ENCODE measurements around the gene TUSC1. TPM values are rescaled to one million over a fixed set of nuclear protein-coding genes. Genes with fewer than 3 reads are reported as not detected.

TUSC1 gene
- total and polyA plus RNA-seq, 4 donors = 9.2 to 15.7 (median 11.7) TPM

GRCh38 chr9:25716220-25716872 lies 38.1 kb upstream of the TUSC1 start:
- no peak overlapping the region for H3K4me3 ChIP-seq
- H3K9me3 ChIP-seq (ENCODE audit: control insufficient read depth in 4 of 4, insufficient read depth in 3 of 4, low read length in 3 of 4) = no peaks in the 10 kb centered on the region
- ATAC-seq (ENCODE audit: insufficient read depth, low FRiP score) (no peak), DNase-seq (peak; percentile 54 to 87 (median 76))
- H3K4me1 ChIP-seq (ENCODE audit: control insufficient read depth in 5 of 5, insufficient read depth in 5 of 5, low read length in 5 of 5) = no peaks in the 10 kb centered on the region
- TF ChIP-seq, protein P1, sequence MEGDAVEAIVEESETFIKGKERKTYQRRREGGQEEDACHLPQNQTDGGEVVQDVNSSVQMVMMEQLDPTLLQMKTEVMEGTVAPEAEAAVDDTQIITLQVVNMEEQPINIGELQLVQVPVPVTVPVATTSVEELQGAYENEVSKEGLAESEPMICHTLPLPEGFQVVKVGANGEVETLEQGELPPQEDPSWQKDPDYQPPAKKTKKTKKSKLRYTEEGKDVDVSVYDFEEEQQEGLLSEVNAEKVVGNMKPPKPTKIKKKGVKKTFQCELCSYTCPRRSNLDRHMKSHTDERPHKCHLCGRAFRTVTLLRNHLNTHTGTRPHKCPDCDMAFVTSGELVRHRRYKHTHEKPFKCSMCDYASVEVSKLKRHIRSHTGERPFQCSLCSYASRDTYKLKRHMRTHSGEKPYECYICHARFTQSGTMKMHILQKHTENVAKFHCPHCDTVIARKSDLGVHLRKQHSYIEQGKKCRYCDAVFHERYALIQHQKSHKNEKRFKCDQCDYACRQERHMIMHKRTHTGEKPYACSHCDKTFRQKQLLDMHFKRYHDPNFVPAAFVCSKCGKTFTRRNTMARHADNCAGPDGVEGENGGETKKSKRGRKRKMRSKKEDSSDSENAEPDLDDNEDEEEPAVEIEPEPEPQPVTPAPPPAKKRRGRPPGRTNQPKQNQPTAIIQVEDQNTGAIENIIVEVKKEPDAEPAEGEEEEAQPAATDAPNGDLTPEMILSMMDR (IDR thresholded peaks at IDR 0.05; ENCODE audit: control extremely low read depth, extremely low read depth) = no peak
- no peak overlapping the region for H3K9ac ChIP-seq (ENCODE audit: insufficient read depth in 1 of 2, low read length in 2 of 2)
- H3K36me3 ChIP-seq (ENCODE audit: control insufficient read depth in 4 of 4, insufficient read depth in 4 of 4, low read length in 4 of 4) = no peaks in the 10 kb centered on the region
- H3K27ac ChIP-seq (ENCODE audit: low read depth in 1 of 2, low read length in 1 of 2) = no peak overlapping the region
- 55 to 57% methylated on average over 6 of the region's 6 CpGs for WGBS, 2 donors
- H3K27me3 ChIP-seq (ENCODE audit: control insufficient read depth in 3 of 3, insufficient read depth in 3 of 3, low read length in 2 of 3) = no peaks in the 10 kb centered on the region

- no peak for DNase-seq
- H3K9me3 ChIP-seq (ENCODE audit: control insufficient read depth in 4 of 4, insufficient read depth in 3 of 4, low read length in 3 of 4) = no peaks in the 10 kb centered on the region
- TF ChIP-seq, protein P1 (IDR thresholded peaks at IDR 0.05; ENCODE audit: control extremely low read depth, extremely low read depth) = no peak
- no peaks in the 10 kb centered on the region for H3K36me3 ChIP-seq (ENCODE audit: control insufficient read depth in 4 of 4, insufficient read depth in 4 of 4, low read length in 4 of 4)
- H3K9ac ChIP-seq (ENCODE audit: insufficient read depth in 1 of 2, low read length in 2 of 2) = no peak overlapping the region
- no peak for ATAC-seq (ENCODE audit: insufficient read depth, low FRiP score)
- H3K27me3 ChIP-seq (ENCODE audit: control insufficient read depth in 3 of 3, insufficient read depth in 3 of 3, low read length in 2 of 3) = no peaks in the 10 kb centered on the region
- H3K4me3 ChIP-seq = no peak overlapping the region
- no peaks in the 10 kb centered on the region for H3K4me1 ChIP-seq (ENCODE audit: control insufficient read depth in 5 of 5, insufficient read depth in 5 of 5, low read length in 5 of 5)
- H3K27ac ChIP-seq (ENCODE audit: low read depth in 1 of 2, low read length in 1 of 2) = no peak overlapping the region
These were observed 31.7 kb upstream of the TUSC1 start for GRCh38 chr9:25709941-25710340.

DNA sequence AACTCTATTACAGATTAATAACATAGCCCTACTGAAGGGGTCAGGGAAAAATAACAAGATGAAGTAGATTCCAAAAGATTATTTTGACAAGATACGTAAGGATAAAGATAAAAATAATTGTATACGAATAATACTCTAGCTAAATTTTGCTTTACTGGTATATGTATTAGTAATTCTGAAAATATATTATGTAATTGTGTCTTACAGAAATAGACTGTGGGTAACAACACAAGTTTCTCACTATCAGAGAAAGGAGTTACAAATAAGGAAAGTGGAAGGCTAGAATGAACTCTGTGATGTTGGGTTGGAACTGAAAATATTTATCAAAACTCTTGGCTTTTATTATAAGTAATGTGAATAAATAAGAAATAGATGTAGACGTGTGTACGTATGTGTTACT lies 26.6 kb upstream of the TUSC1 start:
- Histone ChIP-seq H3K27me3 (ENCODE audit: control insufficient read depth in 3 of 3, insufficient read depth in 3 of 3, low read length in 2 of 3) (no peaks in the 10 kb centered on the region), H3K9ac (ENCODE audit: insufficient read depth in 1 of 2, low read length in 2 of 2) (no peak overlapping the region), H3K9me3 (ENCODE audit: control insufficient read depth in 4 of 4, insufficient read depth in 3 of 4, low read length in 3 of 4) (no peaks in the 10 kb centered on the region), H3K4me1 (ENCODE audit: control insufficient read depth in 5 of 5, insufficient read depth in 5 of 5, low read length in 5 of 5) (peaks cover 0 to 6% (median 0%) of the 10 kb centered on the region in 5 donors), H3K4me3 (no peak overlapping the region), H3K36me3 (ENCODE audit: control insufficient read depth in 4 of 4, insufficient read depth in 4 of 4, low read length in 4 of 4) (no peaks in the 10 kb centered on the region), H3K27ac (ENCODE audit: low read depth in 1 of 2, low read length in 1 of 2) (no peak overlapping the region)
- 92% methylated on average over 4 of the region's 4 CpGs for WGBS, 2 donors
- ATAC-seq (ENCODE audit: insufficient read depth, low FRiP score) = no peak
- TF ChIP-seq, protein P1 (IDR thresholded peaks at IDR 0.05; ENCODE audit: control extremely low read depth, extremely low read depth) = no peak
- no peak for DNase-seq

Data from lung (tissue), 12 donors.